Measurements from ENCODE around the gene PRCC. TPM values are rescaled to one million over a fixed set of nuclear protein-coding genes. Genes with fewer than 3 reads are reported as not detected.
A peak's percentile ranks its signal among the peaks of the same experiment; 100 is the strongest.

PRCC gene
- total and polyA plus RNA-seq, 2 of the 8 experiments (the other 6 are each of a cell fraction or from before 2014, with no cell fraction given), result 95.2 to 115 TPM

- Histone ChIP-seq H3K23ac (ENCODE audit: insufficient read length) (no peak overlapping the region), H3K79me2 (ENCODE audit: control insufficient read depth in 1 of 2, insufficient read depth in 2 of 2, low read length in 2 of 2) (no peaks in the 10 kb centered on the region), H4K8ac (ENCODE audit: extremely low read depth, insufficient read depth, low read length) (no peak overlapping the region), H3K14ac (ENCODE audit: insufficient read length) (no peak overlapping the region), H3K79me1 (ENCODE audit: low read depth, low read length) (no peaks in the 10 kb centered on the region), H3K56ac (replicated peaks; ENCODE audit: insufficient read length, low read depth, low read length) (no peak overlapping the region), H3K9me3 (ENCODE audit: insufficient read depth in 2 of 2, low read depth in 1 of 2, low read length in 1 of 2) (no peaks in the 10 kb centered on the region), H4K20me1 (replicated peaks in 1 of 2; ENCODE audit: control insufficient read depth in 1 of 2, insufficient read depth in 2 of 2, low read length in 2 of 2) (peaks cover 7 to 10% of the 10 kb centered on the region in 2 experiments), H2AK5ac (ENCODE audit: low read depth, low read length) (no peak overlapping the region), H3K23me2 (ENCODE audit: low read depth, low read length) (peaks cover 6% of the 10 kb centered on the region; the same call in 1 of the 2 replicates), H2BK12ac (ENCODE audit: low read depth, low read length) (peak overlapping the region; percentile 39; the same call in 1 of the 2 replicates), H3K4me3 (ENCODE audit: extremely low read depth in 1 of 4, insufficient read depth in 2 of 4, low read depth in 3 of 4, low read length in 4 of 4) (no peak overlapping the region), H3K27ac (ENCODE audit: low read depth, low read length) (no peak overlapping the region), H3K4me2 (ENCODE audit: insufficient read depth in 1 of 2, low read depth in 2 of 2, low read length in 2 of 2) (no peak overlapping the region), H2BK20ac (ENCODE audit: low read length) (no peak overlapping the region), H3K4me1 (replicated peaks in 1 of 4; ENCODE audit: control insufficient read depth in 3 of 4, insufficient read depth in 4 of 4, low read length in 3 of 4) (peaks cover 0 to 17% (median 11%) of the 10 kb centered on the region in 4 experiments; a peak in 5 of 7 replicates), H3K36me3 (ENCODE audit: control insufficient read depth in 2 of 4, insufficient read depth in 4 of 4, low read length in 3 of 4) (no peaks in the 10 kb centered on the region), H4K5ac (ENCODE audit: insufficient read length, low read depth, low read length) (no peak overlapping the region), H2BK120ac (replicated peaks; ENCODE audit: low read depth, low read length) (no peak overlapping the region), H3K18ac (ENCODE audit: extremely low read depth, low read length) (no peak overlapping the region), H3K4ac (replicated peaks; ENCODE audit: insufficient read length, low read depth, low read length) (no peak overlapping the region), H3K9ac (replicated peaks in 1 of 4; ENCODE audit: extremely low read depth in 1 of 4, low read depth in 3 of 4, low read length in 3 of 4) (no peak overlapping the region), H2AFZ (ENCODE audit: low read length) (no peak overlapping the region), H2BK5ac (ENCODE audit: low read depth, low read length) (no peak overlapping the region), H3K27me3 (replicated peaks in 1 of 4; ENCODE audit: control insufficient read depth in 3 of 4, extremely low read depth in 1 of 4, insufficient read depth in 3 of 4, low read length in 3 of 4) (peaks cover 28 to 42% (median 40%) of the 10 kb centered on the region in 4 experiments), H2BK15ac (ENCODE audit: low read length) (no peak overlapping the region), H4K91ac (replicated peaks; ENCODE audit: insufficient read length, low read length) (no peak overlapping the region)
- TF ChIP-seq EZH2 (IDR thresholded peaks at IDR 0.05; ENCODE audit: low read depth, low read length, severe bottlenecking) (no peak), CTCF (IDR thresholded peaks at IDR 0.05; ENCODE audit: control extremely low read depth in 1 of 3, insufficient read depth in 1 of 3, low read depth in 1 of 3, low read length in 3 of 3) (no peak), CBX8 (IDR thresholded peaks at IDR 0.05; ENCODE audit: borderline replicate concordance, low read depth, low read length) (no peak), SP2 (IDR thresholded peaks at IDR 0.05; ENCODE audit: low read length) (no peak), RXRA (IDR thresholded peaks at IDR 0.05; ENCODE audit: insufficient read depth, low read depth, low read length) (no peak), TCF12 (IDR thresholded peaks at IDR 0.05; ENCODE audit: low read depth, low read length) (no peak), TAF7 (optimal IDR thresholded peaks at IDR 0.05; ENCODE audit: borderline replicate concordance, low read depth, low read length) (no peak), CBX5 (IDR thresholded peaks at IDR 0.05; ENCODE audit: low read depth, low read length) (no peak), POLR2AphosphoS5 (IDR thresholded peaks at IDR 0.05; ENCODE audit: low read depth, low read length) (no peak), CREB1 (IDR thresholded peaks at IDR 0.05) (no peak)
- TF ChIP-seq, protein P1, sequence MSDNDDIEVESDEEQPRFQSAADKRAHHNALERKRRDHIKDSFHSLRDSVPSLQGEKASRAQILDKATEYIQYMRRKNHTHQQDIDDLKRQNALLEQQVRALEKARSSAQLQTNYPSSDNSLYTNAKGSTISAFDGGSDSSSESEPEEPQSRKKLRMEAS (IDR thresholded peaks at IDR 0.05), result no peak
- ChIA-PET CTCF (ENCODE audit: partially characterized antibody) (interaction anchor here (0.8 to 23.5 kb wide), 14 partner anchors 8 to 159 kb away, joined by 3 to 556 read pairs (median 6); partner anchors contain the start of genes CRABP2, INSRR, NTRK1 and SH2D2A), POLR2A (ENCODE audit: partially characterized antibody) (interaction anchor here (1.0 to 1.4 kb wide), 3 partner anchors 27 to 49 kb away, joined by 3 read pairs; no protein-coding TSS in a partner anchor)
- 88% methylated on average over 9 of the region's 14 CpGs; no CpG with 5 or more reads in 1 of the 2 experiments for WGBS, 2 experiments (ENCODE audit: extremely low coverage in 1 of 2, insufficient coverage in 1 of 2, insufficient read length in 1 of 2, insufficient replicate concordance in 2 of 2, low coverage in 1 of 2, low lambda C conversion rate in 2 of 2, missing lambda C conversion rate in 1 of 2)
- DNase-seq (ENCODE audit: low read depth in 1 of 2, low spot score in 2 of 2) (no peak), FAIRE-seq (no peak)
These were observed 73.6 kb downstream of the PRCC start for GRCh38 chr1:156840898-156841279.
